Sigmoid colon (tissue), 7 donors: Measurements from ENCODE around the gene FAM25A. TPM values are rescaled to one million over a fixed set of nuclear protein-coding genes. Genes with fewer than 3 reads are reported as not detected.
"Not testable (repeated sequence)": the region's sequence is repeated elsewhere in the genome, so short reads cannot be mapped to it uniquely, and the experiment has no call there.

Source experiments
- DNase-seq: peaks from one replicate; pipeline ENCODE4 v3.0.0-alpha.2; 2019
- H3K27ac ChIP-seq, 4 donors: fragments of 200-600 bp; sonication (generic); one replicate each; pipeline ENCODE4 v1.5.1; 2016 to 2019; ENCODE audit warnings: mild to moderate bottlenecking in 1 of 4
- H3K27me3 ChIP-seq, 3 donors: fragments of 200-600 bp; sonication (generic); one replicate each; pipeline ENCODE4 v1.5.1; 2019; ENCODE audit warnings: mild to moderate bottlenecking in 1 of 3
- H3K36me3 ChIP-seq, 4 donors: fragments of 200-600 bp; sonication (generic); one replicate each; pipeline ENCODE4 v1.5.1; 2016 to 2019
- H3K4me1 ChIP-seq, 4 donors: fragments of 200-600 bp; sonication (generic); one replicate each; pipeline ENCODE4 v1.5.1; 2017 to 2019
- H3K4me3 ChIP-seq, 4 donors: fragments of 200-600 bp; sonication (generic); one replicate each; pipeline ENCODE4 v1.5.1; 2017 to 2019; ENCODE audit warnings: mild to moderate bottlenecking in 2 of 4, moderate library complexity in 1 of 4
- H3K9me3 ChIP-seq, 4 donors: fragments of 200-600 bp in 3 of 4; sonication (generic) in 3 of 4; one replicate each; pipeline versions ENCODE4 v1.5.1 to v1.6.1; 2013 to 2019
- CTCF ChIP-seq, 4 experiments: fragments of 450-650 bp in 3 of 4; fragments of 200-600 bp in 1 of 4; IDR thresholded peaks; one replicate each; pipeline ENCODE4 v1.5.1; 2016 to 2019; ENCODE audit warnings: antibody characterized with exemption in 4 of 4, mild to moderate bottlenecking in 3 of 4, moderate library complexity in 2 of 4
- EP300 ChIP-seq, 4 donors: sonication (generic); formaldehyde crosslinking; IDR thresholded peaks; one replicate each; pipeline ENCODE4 v1.6.1; 2017; ENCODE audit warnings: antibody characterized with exemption in 4 of 4
- POLR2A ChIP-seq, 2 donors: fragments of 450-650 bp; IDR thresholded peaks; one replicate each; pipeline ENCODE4 v1.6.1; 2016; ENCODE audit warnings: antibody characterized with exemption in 2 of 2, mild to moderate bottlenecking in 2 of 2, moderate library complexity in 2 of 2
- POLR2AphosphoS5 ChIP-seq, 4 donors: sonication (generic); formaldehyde crosslinking; IDR thresholded peaks; one replicate each; pipeline ENCODE4 v1.6.1; 2017; ENCODE audit warnings: antibody characterized with exemption in 4 of 4
- WGBS, 2 donors: extraction: QIAGEN DNeasy Blood & Tissue Kit; methylation state at CpG; one replicate each; pipeline ENCODE4 v1.1.7; 2013; 5-methylcytosine and 5-hydroxymethylcytosine counted together
- intact Hi-C: fragments of 100-400 bp; cut with DNase I; formaldehyde crosslinking; loops from one replicate; pipeline ENCODE4 v1.15.1; 2023
- polyA plus RNA-seq, 3 donors: library from polyadenylated mRNA; stranded (reverse); fragments of 200-250 nt; gene quantifications; one replicate each; pipeline ENCODE4 v1.2.3, GENCODE V29; 2013
- total RNA-seq, 4 donors: library from RNA; depleted of rRNA; stranded (reverse); fragments of >200 nt; gene quantifications; one replicate each; pipeline ENCODE4 v1.1.0, GENCODE V29; 2016
- donor health status: healthy with polysubstance abuse.
- donor health status: Bipolar disorder and iron deficiency.
- donor health status: healthy.

FAM25A gene
- total RNA-seq (not detected), polyA plus RNA-seq (not detected)

GRCh38 chr10:87020056-87020455, at the start of gene FAM25A:
Gene FAM25A, plus strand, starts transcription at chr10:87020294. Its CDS starts 31 bp downstream, at chr10:87020325.
- H3K9me3 ChIP-seq, DNase-seq, H3K27ac ChIP-seq, H3K27me3 ChIP-seq, intact Hi-C loops, H3K4me1 ChIP-seq, H3K36me3 ChIP-seq, H3K4me3 ChIP-seq: not testable (repeated sequence)
- 86 to 89% methylated on average over 9 of the region's 9 CpGs for WGBS, 2 donors

GRCh38 chr10:86970982-86971231, 49.2 kb upstream of the FAM25A start:
- Histone ChIP-seq H3K4me3 (peak overlapping the region; percentile 62 to 75 (median 70)), H3K27me3 (no peaks in the 10 kb centered on the region), H3K4me1 (peaks cover 0 to 56% (median 50%) of the 10 kb centered on the region in 4 donors), H3K9me3 (no peaks in the 10 kb centered on the region), H3K27ac (peak overlapping the region; percentile 94 to 98 (median 96)), H3K36me3 (no peaks in the 10 kb centered on the region)
- DNase-seq, result no peak
- TF ChIP-seq POLR2A (IDR thresholded peaks at IDR 0.05) (peak; percentile 96), POLR2AphosphoS5 (IDR thresholded peaks at IDR 0.05) (peak; percentile 95 to 99 (median 96)), EP300 (IDR thresholded peaks at IDR 0.05) (no peak)
- intact Hi-C loops, result loop anchor here (1.0 to 10.0 kb wide), 2 partner anchors 123 to 566 kb away; partner anchors contain the start of gene GLUD1
- 1% methylated on average over 20 of the region's 20 CpGs for WGBS, 2 donors

GRCh38 chr10:86971232-86971991, 48.7 kb upstream of the FAM25A start:
- no peaks in the 10 kb centered on the region for H3K36me3 ChIP-seq
- H3K9me3 ChIP-seq, result no peaks in the 10 kb centered on the region
- intact Hi-C loops, result loop anchor here (1.0 to 10.0 kb wide), 2 partner anchors 123 to 567 kb away; partner anchors contain the start of gene GLUD1
- WGBS, 2 donors, result 3 to 6% methylated on average over 66 of the region's 66 CpGs
- TF ChIP-seq CTCF (IDR thresholded peaks at IDR 0.05) (peak in 1 of 4 experiments; percentile 29), POLR2A (IDR thresholded peaks at IDR 0.05) (no peak), EP300 (IDR thresholded peaks at IDR 0.05) (peak in 2 of 4 donors; percentile 81 to 91)
- H3K27me3 ChIP-seq, result no peaks in the 10 kb centered on the region
- peak; percentile 96 for DNase-seq
- H3K4me1 ChIP-seq, result peaks cover 0 to 51% (median 45%) of the 10 kb centered on the region in 4 donors
- H3K27ac ChIP-seq, result peak overlapping the region; percentile 94 to 98 (median 96)
- H3K4me3 ChIP-seq, result peak overlapping the region; percentile 62 to 75 (median 70)

GRCh38 chr10:86972613-86973380, 47.3 kb upstream of the FAM25A start:
- intact Hi-C loops, result loop anchor here (10.0 kb wide), 1 partner anchor 568 kb away; no protein-coding TSS in a partner anchor
- H3K4me1 ChIP-seq, result peaks cover 0 to 39% (median 33%) of the 10 kb centered on the region in 4 donors
- no peak for DNase-seq

GRCh38 chr10:86974484-86974883, 45.6 kb upstream of the FAM25A start:
- H3K9me3 ChIP-seq, result no peaks in the 10 kb centered on the region
- H3K36me3 ChIP-seq, result no peaks in the 10 kb centered on the region
- peak overlapping the region in 1 of 4 donors; percentile 14 for H3K27ac ChIP-seq
- H3K4me1 ChIP-seq, result peaks cover 0 to 22% (median 16%) of the 10 kb centered on the region in 4 donors
- 84 to 90% methylated on average over 7 of the region's 7 CpGs for WGBS, 2 donors
- DNase-seq, result no peak
- intact Hi-C loops, result loop anchor here (10.0 kb wide), 1 partner anchor 570 kb away; no protein-coding TSS in a partner anchor
- no peak overlapping the region for H3K4me3 ChIP-seq
- no peaks in the 10 kb centered on the region for H3K27me3 ChIP-seq
- TF ChIP-seq POLR2AphosphoS5 (IDR thresholded peaks at IDR 0.05) (no peak), CTCF (IDR thresholded peaks at IDR 0.05) (no peak), EP300 (IDR thresholded peaks at IDR 0.05) (no peak), POLR2A (IDR thresholded peaks at IDR 0.05) (no peak)

More at GRCh38 chr10:86972613-86973380, 47.3 kb upstream of the FAM25A start:
- 85 to 92% methylated on average over 11 of the region's 11 CpGs for WGBS, 2 donors
- H3K27ac ChIP-seq, result peak overlapping the region; percentile 94 to 98 (median 96)
- H3K4me3 ChIP-seq, result no peak overlapping the region
- TF ChIP-seq EP300 (IDR thresholded peaks at IDR 0.05) (no peak), CTCF (IDR thresholded peaks at IDR 0.05) (no peak), POLR2AphosphoS5 (IDR thresholded peaks at IDR 0.05) (no peak), POLR2A (IDR thresholded peaks at IDR 0.05) (no peak)
- no peaks in the 10 kb centered on the region for H3K9me3 ChIP-seq
- no peaks in the 10 kb centered on the region for H3K27me3 ChIP-seq
- no peaks in the 10 kb centered on the region for H3K36me3 ChIP-seq
